ENCODE results near the gene TRPM3. TPM values are rescaled to one million over a fixed set of nuclear protein-coding genes. Genes with fewer than 3 reads are reported as not detected.

The TRPM3 gene
- total and polyA plus RNA-seq, 2 donors (not counting 1 experiment from before 2014, with no cell fraction given), result not detected

GRCh38 chr9:70936536-70936935 is 184.9 kb downstream of the TRPM3 start:
- H3K9me3 Mint-ChIP-seq (ENCODE audit: insufficient read depth), result no peaks in the 10 kb centered on the region

GRCh38 chr9:70935856-70936255 is 185.6 kb downstream of the TRPM3 start:
- no peaks in the 10 kb centered on the region for H3K4me1 Mint-ChIP-seq
- Histone ChIP-seq H4K20me1 (ENCODE audit: control insufficient read depth, insufficient read depth, low read length, poor library complexity, severe bottlenecking) (no peaks in the 10 kb centered on the region), H3K4me1 (ENCODE audit: control insufficient read depth in 2 of 2, insufficient read depth in 2 of 2, low read length in 2 of 2) (no peaks in the 10 kb centered on the region), H3K9me3 (ENCODE audit: control extremely low read depth in 1 of 3, control insufficient read depth in 2 of 3, insufficient read depth in 1 of 3, low read length in 2 of 3) (no peaks in the 10 kb centered on the region), H3K4me2 (replicated peaks; ENCODE audit: low read depth, low read length, poor library complexity, severe bottlenecking) (no peak overlapping the region), H3K79me2 (ENCODE audit: control insufficient read depth, insufficient read depth, low read length) (no peaks in the 10 kb centered on the region), H3K27ac (ENCODE audit: low read length in 2 of 2) (no peak overlapping the region), H2AFZ (ENCODE audit: insufficient read depth, low read depth, low read length, poor library complexity, severe bottlenecking) (no peak overlapping the region), H3K4me3 (ENCODE audit: control extremely low read depth in 1 of 5, extremely low read depth in 1 of 5, insufficient read depth in 1 of 5, low read depth in 2 of 5, low read length in 4 of 5) (no peak overlapping the region), H3K36me3 (replicated peaks in 1 of 2; ENCODE audit: control extremely low read depth in 1 of 2, control insufficient read depth in 1 of 2, extremely low read depth in 1 of 2, insufficient read depth in 2 of 2, low read length in 1 of 2) (no peaks in the 10 kb centered on the region), H3K27me3 (replicated peaks in 1 of 4; ENCODE audit: control extremely low read depth in 1 of 4, control insufficient read depth in 3 of 4, insufficient read depth in 4 of 4, low read length in 3 of 4) (no peaks in the 10 kb centered on the region), H3K9ac (ENCODE audit: low read length) (no peak overlapping the region)
- CTCF ChIA-PET, result no interaction called here
- ATAC-seq (ENCODE audit: low read depth) (no peak), DNase-seq (no peak)
- TF ChIP-seq EZH2 (IDR thresholded peaks at IDR 0.05; ENCODE audit: borderline replicate concordance, insufficient read depth, low read depth, low read length, poor library complexity, severe bottlenecking) (no peak), CTCF (IDR thresholded peaks at IDR 0.05) (no peak)
- intact Hi-C loops (cut with micrococcal nuclease), result no loop called here
- no peaks in the 10 kb centered on the region for H3K27me3 Mint-ChIP-seq
- no peak overlapping the region for H3K4me3 Mint-ChIP-seq
- POLR2A ChIA-PET, result no interaction called here
- no peaks in the 10 kb centered on the region for H3K9me3 Mint-ChIP-seq (ENCODE audit: insufficient read depth)
- no peak overlapping the region for H3K27ac Mint-ChIP-seq

More at GRCh38 chr9:70936536-70936935, 184.9 kb downstream of the TRPM3 start:
- Histone ChIP-seq H3K4me2 (replicated peaks; ENCODE audit: low read depth, low read length, poor library complexity, severe bottlenecking) (no peak overlapping the region), H4K20me1 (ENCODE audit: control insufficient read depth, insufficient read depth, low read length, poor library complexity, severe bottlenecking) (no peaks in the 10 kb centered on the region), H3K36me3 (replicated peaks in 1 of 2; ENCODE audit: control extremely low read depth in 1 of 2, control insufficient read depth in 1 of 2, extremely low read depth in 1 of 2, insufficient read depth in 2 of 2, low read length in 1 of 2) (no peaks in the 10 kb centered on the region), H3K9me3 (ENCODE audit: control extremely low read depth in 1 of 3, control insufficient read depth in 2 of 3, insufficient read depth in 1 of 3, low read length in 2 of 3) (no peaks in the 10 kb centered on the region), H3K9ac (ENCODE audit: low read length) (no peak overlapping the region), H3K27ac (ENCODE audit: low read length in 2 of 2) (no peak overlapping the region), H3K79me2 (ENCODE audit: control insufficient read depth, insufficient read depth, low read length) (no peaks in the 10 kb centered on the region), H3K27me3 (replicated peaks in 1 of 4; ENCODE audit: control extremely low read depth in 1 of 4, control insufficient read depth in 3 of 4, insufficient read depth in 4 of 4, low read length in 3 of 4) (no peaks in the 10 kb centered on the region), H3K4me1 (ENCODE audit: control insufficient read depth in 2 of 2, insufficient read depth in 2 of 2, low read length in 2 of 2) (no peaks in the 10 kb centered on the region), H2AFZ (ENCODE audit: insufficient read depth, low read depth, low read length, poor library complexity, severe bottlenecking) (no peak overlapping the region), H3K4me3 (ENCODE audit: control extremely low read depth in 1 of 5, extremely low read depth in 1 of 5, insufficient read depth in 1 of 5, low read depth in 2 of 5, low read length in 4 of 5) (no peak overlapping the region)
- POLR2A ChIA-PET, result no interaction called here
- H3K4me1 Mint-ChIP-seq, result no peaks in the 10 kb centered on the region
- H3K4me3 Mint-ChIP-seq, result no peak overlapping the region
- no peak for DNase-seq
- no peaks in the 10 kb centered on the region for H3K27me3 Mint-ChIP-seq
- ATAC-seq (ENCODE audit: low read depth), result no peak
- no CpG with 5 or more reads among the region's 2 CpGs for WGBS (ENCODE audit: insufficient coverage)
- no peak overlapping the region for H3K27ac Mint-ChIP-seq
- CTCF ChIA-PET, result no interaction called here
- intact Hi-C loops (cut with micrococcal nuclease), result no loop called here
- no peak for TF ChIP-seq EZH2 (IDR thresholded peaks at IDR 0.05; ENCODE audit: borderline replicate concordance, insufficient read depth, low read depth, low read length, poor library complexity, severe bottlenecking)
